Measurements from ENCODE around the gene SPDYC. TPM values are rescaled to one million over a fixed set of nuclear protein-coding genes. Genes with fewer than 3 reads are reported as not detected.

SPDYC gene
- total RNA-seq, 1 donor from 2014 or later: not detected

- H3K4me3 Mint-ChIP-seq (ENCODE audit: unreplicated experiment): no peak overlapping the region
- no peaks in the 10 kb centered on the region for H3K27me3 Mint-ChIP-seq (ENCODE audit: unreplicated experiment)
- peaks cover 29% of the 10 kb centered on the region for H3K36me3 Mint-ChIP-seq (ENCODE audit: unreplicated experiment)
Measured at GRCh38 chr11:65186701-65187100, 16.7 kb downstream of the SPDYC start.

GRCh38 chr11:65187146-65187675 lies 17.2 kb downstream of the SPDYC start:
- no peak overlapping the region for H3K4me3 Mint-ChIP-seq (ENCODE audit: unreplicated experiment)
- peaks cover 31% of the 10 kb centered on the region for H3K36me3 Mint-ChIP-seq (ENCODE audit: unreplicated experiment)
- no peak for DNase-seq (ENCODE audit: extremely low spot score, unreplicated experiment)
- H3K4me1 Mint-ChIP-seq (ENCODE audit: unreplicated experiment): peaks cover 11% of the 10 kb centered on the region
- no peak overlapping the region for H3K27ac Mint-ChIP-seq (ENCODE audit: unreplicated experiment)
- TF ChIP-seq, protein P1, sequence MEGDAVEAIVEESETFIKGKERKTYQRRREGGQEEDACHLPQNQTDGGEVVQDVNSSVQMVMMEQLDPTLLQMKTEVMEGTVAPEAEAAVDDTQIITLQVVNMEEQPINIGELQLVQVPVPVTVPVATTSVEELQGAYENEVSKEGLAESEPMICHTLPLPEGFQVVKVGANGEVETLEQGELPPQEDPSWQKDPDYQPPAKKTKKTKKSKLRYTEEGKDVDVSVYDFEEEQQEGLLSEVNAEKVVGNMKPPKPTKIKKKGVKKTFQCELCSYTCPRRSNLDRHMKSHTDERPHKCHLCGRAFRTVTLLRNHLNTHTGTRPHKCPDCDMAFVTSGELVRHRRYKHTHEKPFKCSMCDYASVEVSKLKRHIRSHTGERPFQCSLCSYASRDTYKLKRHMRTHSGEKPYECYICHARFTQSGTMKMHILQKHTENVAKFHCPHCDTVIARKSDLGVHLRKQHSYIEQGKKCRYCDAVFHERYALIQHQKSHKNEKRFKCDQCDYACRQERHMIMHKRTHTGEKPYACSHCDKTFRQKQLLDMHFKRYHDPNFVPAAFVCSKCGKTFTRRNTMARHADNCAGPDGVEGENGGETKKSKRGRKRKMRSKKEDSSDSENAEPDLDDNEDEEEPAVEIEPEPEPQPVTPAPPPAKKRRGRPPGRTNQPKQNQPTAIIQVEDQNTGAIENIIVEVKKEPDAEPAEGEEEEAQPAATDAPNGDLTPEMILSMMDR (IDR thresholded peaks at IDR 0.05): no peak
- H3K9me3 Mint-ChIP-seq (ENCODE audit: unreplicated experiment): no peaks in the 10 kb centered on the region
- H3K27me3 Mint-ChIP-seq (ENCODE audit: unreplicated experiment): no peaks in the 10 kb centered on the region

More at GRCh38 chr11:65186701-65187100, 16.7 kb downstream of the SPDYC start:
- TF ChIP-seq, protein P1 (IDR thresholded peaks at IDR 0.05): no peak
- Mint-ChIP-seq H3K4me1 (ENCODE audit: unreplicated experiment) (peaks cover 11% of the 10 kb centered on the region), H3K27ac (ENCODE audit: unreplicated experiment) (no peak overlapping the region), H3K9me3 (ENCODE audit: unreplicated experiment) (no peaks in the 10 kb centered on the region)
- DNase-seq (ENCODE audit: extremely low spot score, unreplicated experiment): no peak

- peaks cover 4% of the 10 kb centered on the region for H3K4me1 Mint-ChIP-seq (ENCODE audit: unreplicated experiment)
- H3K9me3 Mint-ChIP-seq (ENCODE audit: unreplicated experiment): no peaks in the 10 kb centered on the region
- peaks cover 31% of the 10 kb centered on the region for H3K36me3 Mint-ChIP-seq (ENCODE audit: unreplicated experiment)
- H3K27me3 Mint-ChIP-seq (ENCODE audit: unreplicated experiment): no peaks in the 10 kb centered on the region
- no peak overlapping the region for H3K4me3 Mint-ChIP-seq (ENCODE audit: unreplicated experiment)
- no peak for DNase-seq (ENCODE audit: extremely low spot score, unreplicated experiment)
- TF ChIP-seq, protein P1 (IDR thresholded peaks at IDR 0.05): no peak
- H3K27ac Mint-ChIP-seq (ENCODE audit: unreplicated experiment): no peak overlapping the region
Measured at GRCh38 chr11:65187971-65188461, 18.0 kb downstream of the SPDYC start.

DNA sequence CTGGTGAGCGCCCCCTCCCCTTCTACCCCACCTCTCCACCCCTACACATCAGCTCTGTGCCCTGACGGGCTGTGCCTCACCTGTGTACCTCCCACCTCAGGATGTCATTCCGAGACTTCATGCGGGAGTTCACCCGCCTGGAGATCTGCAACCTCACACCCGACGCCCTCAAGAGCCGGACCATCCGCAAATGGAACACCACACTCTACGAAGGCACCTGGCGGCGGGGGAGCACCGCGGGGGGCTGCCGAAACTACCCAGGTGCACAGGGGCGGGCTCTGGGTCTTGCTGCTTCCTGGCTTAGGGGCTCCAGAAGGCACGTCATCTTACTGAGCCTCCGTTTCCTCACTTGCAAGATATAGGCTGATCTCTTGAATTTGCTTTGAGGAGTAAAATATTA lies 18.5 kb downstream of the SPDYC start:
- H3K4me1 Mint-ChIP-seq (ENCODE audit: unreplicated experiment): peaks cover 2% of the 10 kb centered on the region
- TF ChIP-seq, protein P1 (IDR thresholded peaks at IDR 0.05): no peak
- no peak for DNase-seq (ENCODE audit: extremely low spot score, unreplicated experiment)
- H3K36me3 Mint-ChIP-seq (ENCODE audit: unreplicated experiment): peaks cover 35% of the 10 kb centered on the region
- no peak overlapping the region for H3K4me3 Mint-ChIP-seq (ENCODE audit: unreplicated experiment)
- H3K9me3 Mint-ChIP-seq (ENCODE audit: unreplicated experiment): no peaks in the 10 kb centered on the region
- H3K27ac Mint-ChIP-seq (ENCODE audit: unreplicated experiment): no peak overlapping the region
- H3K27me3 Mint-ChIP-seq (ENCODE audit: unreplicated experiment): no peaks in the 10 kb centered on the region

GRCh38 chr11:65189191-65189590 lies 19.2 kb downstream of the SPDYC start:
- no peaks in the 10 kb centered on the region for H3K27me3 Mint-ChIP-seq (ENCODE audit: unreplicated experiment)
- DNase-seq (ENCODE audit: extremely low spot score, unreplicated experiment): no peak
- no peaks in the 10 kb centered on the region for H3K4me1 Mint-ChIP-seq (ENCODE audit: unreplicated experiment)
- H3K36me3 Mint-ChIP-seq (ENCODE audit: unreplicated experiment): peaks cover 38% of the 10 kb centered on the region
- no peak overlapping the region for H3K27ac Mint-ChIP-seq (ENCODE audit: unreplicated experiment)
- TF ChIP-seq, protein P1 (IDR thresholded peaks at IDR 0.05): no peak
- no peak overlapping the region for H3K4me3 Mint-ChIP-seq (ENCODE audit: unreplicated experiment)
- no peaks in the 10 kb centered on the region for H3K9me3 Mint-ChIP-seq (ENCODE audit: unreplicated experiment)

All from osteocyte (in vitro differentiated cells).